NOMO-1 (cell line): ENCODE data around the gene HNRNPR.
"Not testable (repeated sequence)": the region's sequence is repeated elsewhere in the genome, so short reads cannot be mapped to it uniquely, and the experiment has no call there.

Experiments used
- DNase-seq, 2 experiments: peaks; one replicate each; lab custom pipeline; 2025; ENCODE audit not compliant: unreplicated experiment in 2 of 2; lab: John Stamatoyannopoulos, UW

Gene HNRNPR

DNA sequence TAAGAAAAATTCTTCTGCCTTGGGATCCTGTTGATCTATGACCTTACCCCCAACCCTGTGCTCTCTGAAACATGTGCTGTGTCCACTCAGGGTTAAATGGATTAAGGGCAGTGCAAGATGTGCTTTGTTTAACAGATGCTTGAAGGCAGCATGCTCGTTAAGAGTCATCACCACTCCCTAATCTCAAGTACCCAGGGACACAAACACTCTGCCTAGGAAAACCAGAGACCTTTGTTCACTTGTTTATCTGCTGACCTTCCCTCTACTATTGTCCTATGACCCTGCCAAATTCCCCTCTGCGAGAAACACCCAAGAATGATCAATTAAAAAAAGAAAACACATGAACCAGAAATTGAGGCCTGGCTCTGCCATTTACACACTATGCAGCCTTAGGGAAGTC lies 86.0 kb downstream of the HNRNPR start:
- DNase-seq: not testable (repeated sequence)

- not testable (repeated sequence) for DNase-seq
Observed at GRCh38 chr1:23257371-23257770, 86.7 kb downstream of the HNRNPR start.
